ENCODE measurements around the gene PCNX1.

DNA sequence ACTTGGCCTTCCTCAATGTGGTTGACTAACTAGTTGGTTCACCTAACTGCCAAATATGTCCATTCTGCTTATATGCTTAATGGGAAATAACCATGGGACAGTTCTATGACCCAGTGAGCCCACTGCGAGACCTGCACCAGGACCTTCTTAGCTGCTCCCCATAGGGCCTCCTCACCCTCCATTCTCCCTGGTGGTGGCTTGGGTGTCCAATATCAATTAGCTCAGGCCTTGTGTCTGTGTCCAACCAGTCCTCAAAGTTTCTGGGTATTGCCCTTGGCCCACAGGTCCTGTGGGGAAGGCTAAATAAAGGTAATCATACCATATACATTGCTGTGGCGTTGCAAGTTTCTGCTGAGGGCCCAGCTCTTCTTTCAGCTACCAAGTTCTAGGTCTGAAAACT, 228.2 kb downstream of the PCNX1 start:
- TF ChIP-seq CTCF (IDR thresholded peaks at IDR 0.05; ENCODE audit: low read depth, low read length, missing input control) (no peak), TAF1 (conservative IDR thresholded peaks at IDR 0.05) (no peak), YY1 (IDR thresholded peaks at IDR 0.05) (no peak), MAX (IDR thresholded peaks at IDR 0.05) (no peak), RAD21 (IDR thresholded peaks at IDR 0.05) (no peak), ZBTB33 (IDR thresholded peaks at IDR 0.05) (no peak), RXRA (IDR thresholded peaks at IDR 0.05) (no peak), GABPA (IDR thresholded peaks at IDR 0.05 in 1 of 2, conservative IDR thresholded peaks at IDR 0.05 in 1 of 2) (no peak), FOXA1 (IDR thresholded peaks at IDR 0.05) (no peak), HNF4A (conservative IDR thresholded peaks at IDR 0.05) (no peak)
- TF ChIP-seq, protein P1, sequence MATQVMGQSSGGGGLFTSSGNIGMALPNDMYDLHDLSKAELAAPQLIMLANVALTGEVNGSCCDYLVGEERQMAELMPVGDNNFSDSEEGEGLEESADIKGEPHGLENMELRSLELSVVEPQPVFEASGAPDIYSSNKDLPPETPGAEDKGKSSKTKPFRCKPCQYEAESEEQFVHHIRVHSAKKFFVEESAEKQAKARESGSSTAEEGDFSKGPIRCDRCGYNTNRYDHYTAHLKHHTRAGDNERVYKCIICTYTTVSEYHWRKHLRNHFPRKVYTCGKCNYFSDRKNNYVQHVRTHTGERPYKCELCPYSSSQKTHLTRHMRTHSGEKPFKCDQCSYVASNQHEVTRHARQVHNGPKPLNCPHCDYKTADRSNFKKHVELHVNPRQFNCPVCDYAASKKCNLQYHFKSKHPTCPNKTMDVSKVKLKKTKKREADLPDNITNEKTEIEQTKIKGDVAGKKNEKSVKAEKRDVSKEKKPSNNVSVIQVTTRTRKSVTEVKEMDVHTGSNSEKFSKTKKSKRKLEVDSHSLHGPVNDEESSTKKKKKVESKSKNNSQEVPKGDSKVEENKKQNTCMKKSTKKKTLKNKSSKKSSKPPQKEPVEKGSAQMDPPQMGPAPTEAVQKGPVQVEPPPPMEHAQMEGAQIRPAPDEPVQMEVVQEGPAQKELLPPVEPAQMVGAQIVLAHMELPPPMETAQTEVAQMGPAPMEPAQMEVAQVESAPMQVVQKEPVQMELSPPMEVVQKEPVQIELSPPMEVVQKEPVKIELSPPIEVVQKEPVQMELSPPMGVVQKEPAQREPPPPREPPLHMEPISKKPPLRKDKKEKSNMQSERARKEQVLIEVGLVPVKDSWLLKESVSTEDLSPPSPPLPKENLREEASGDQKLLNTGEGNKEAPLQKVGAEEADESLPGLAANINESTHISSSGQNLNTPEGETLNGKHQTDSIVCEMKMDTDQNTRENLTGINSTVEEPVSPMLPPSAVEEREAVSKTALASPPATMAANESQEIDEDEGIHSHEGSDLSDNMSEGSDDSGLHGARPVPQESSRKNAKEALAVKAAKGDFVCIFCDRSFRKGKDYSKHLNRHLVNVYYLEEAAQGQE (IDR thresholded peaks at IDR 0.05): no peak
- TF ChIP-seq, protein P2, sequence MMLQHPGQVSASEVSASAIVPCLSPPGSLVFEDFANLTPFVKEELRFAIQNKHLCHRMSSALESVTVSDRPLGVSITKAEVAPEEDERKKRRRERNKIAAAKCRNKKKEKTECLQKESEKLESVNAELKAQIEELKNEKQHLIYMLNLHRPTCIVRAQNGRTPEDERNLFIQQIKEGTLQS (IDR thresholded peaks at IDR 0.05): no peak

Data from liver (tissue), 3 donors.